ENCODE results near the gene GJA3. TPM values are rescaled to one million over a fixed set of nuclear protein-coding genes. Genes with fewer than 3 reads are reported as not detected.

Gene GJA3
- total RNA-seq, 1 donor from 2014 or later, result 0.60 TPM

DNA sequence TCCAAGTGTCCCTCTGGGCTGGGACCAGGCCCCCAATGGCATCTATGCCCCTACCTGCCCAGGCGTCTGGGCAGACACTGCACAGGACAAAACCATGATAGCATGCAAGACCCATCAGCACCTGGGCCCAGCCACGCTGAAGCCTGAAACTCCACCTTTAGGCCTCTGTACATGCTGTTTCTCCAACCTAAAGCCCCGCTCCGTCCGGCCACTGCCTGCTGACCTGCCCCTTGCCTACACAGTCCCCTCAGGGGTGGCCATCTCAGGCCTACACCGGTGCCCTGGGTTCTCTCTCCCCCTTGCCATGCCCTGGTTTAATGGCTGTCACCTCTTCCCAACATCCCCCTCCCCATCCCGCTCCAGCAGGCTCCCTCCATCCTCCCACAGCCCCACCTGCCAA is 15.3 kb downstream of the GJA3 start:
- Mint-ChIP-seq H3K36me3 (no peaks in the 10 kb centered on the region), H3K4me1 (ENCODE audit: unreplicated experiment) (peaks cover 11% of the 10 kb centered on the region), H3K9me3 (no peaks in the 10 kb centered on the region), H3K4me3 (no peak overlapping the region), H3K27ac (no peak overlapping the region), H3K27me3 (peaks cover 42% of the 10 kb centered on the region)
- TF ChIP-seq, protein P1, sequence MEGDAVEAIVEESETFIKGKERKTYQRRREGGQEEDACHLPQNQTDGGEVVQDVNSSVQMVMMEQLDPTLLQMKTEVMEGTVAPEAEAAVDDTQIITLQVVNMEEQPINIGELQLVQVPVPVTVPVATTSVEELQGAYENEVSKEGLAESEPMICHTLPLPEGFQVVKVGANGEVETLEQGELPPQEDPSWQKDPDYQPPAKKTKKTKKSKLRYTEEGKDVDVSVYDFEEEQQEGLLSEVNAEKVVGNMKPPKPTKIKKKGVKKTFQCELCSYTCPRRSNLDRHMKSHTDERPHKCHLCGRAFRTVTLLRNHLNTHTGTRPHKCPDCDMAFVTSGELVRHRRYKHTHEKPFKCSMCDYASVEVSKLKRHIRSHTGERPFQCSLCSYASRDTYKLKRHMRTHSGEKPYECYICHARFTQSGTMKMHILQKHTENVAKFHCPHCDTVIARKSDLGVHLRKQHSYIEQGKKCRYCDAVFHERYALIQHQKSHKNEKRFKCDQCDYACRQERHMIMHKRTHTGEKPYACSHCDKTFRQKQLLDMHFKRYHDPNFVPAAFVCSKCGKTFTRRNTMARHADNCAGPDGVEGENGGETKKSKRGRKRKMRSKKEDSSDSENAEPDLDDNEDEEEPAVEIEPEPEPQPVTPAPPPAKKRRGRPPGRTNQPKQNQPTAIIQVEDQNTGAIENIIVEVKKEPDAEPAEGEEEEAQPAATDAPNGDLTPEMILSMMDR (conservative IDR thresholded peaks at IDR 0.05), result no peak
- peak; percentile 36 for DNase-seq (ENCODE audit: extremely low spot score, unreplicated experiment)

DNA sequence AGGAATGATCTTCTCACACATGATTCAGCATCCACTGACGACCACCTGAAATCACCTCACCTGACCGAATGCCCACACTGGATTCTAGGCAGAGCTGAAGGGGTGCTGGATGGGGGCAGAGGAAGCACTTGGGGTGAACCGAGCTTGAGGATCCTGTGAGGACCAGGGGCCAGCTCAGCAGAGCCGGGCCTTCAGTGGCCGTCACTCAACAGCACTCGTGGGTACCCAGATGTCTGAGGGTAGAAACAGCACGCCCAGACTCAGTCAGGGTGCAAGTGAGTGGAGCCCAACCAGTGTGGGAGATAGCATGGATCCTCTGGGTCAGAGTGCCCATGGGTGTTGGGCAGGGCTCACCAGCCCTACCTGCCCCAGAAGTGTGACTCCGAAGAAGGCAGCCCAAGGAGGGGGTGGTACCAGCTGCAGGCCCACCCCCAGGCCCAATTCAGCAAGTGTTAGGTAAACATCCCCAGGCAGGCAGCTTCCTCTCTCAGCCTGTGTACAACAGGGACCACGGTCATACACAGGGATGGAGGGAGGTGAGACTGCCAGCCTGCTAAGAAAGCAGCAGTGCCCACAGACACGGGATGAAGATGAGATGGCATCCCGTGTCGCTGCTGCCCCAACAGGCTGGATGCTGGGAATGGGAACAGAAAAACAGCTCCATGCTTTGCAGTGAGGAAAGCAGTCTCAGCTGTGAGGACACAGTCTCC is 16.6 kb downstream of the GJA3 start:
- Mint-ChIP-seq H3K27me3 (peaks cover 34% of the 10 kb centered on the region), H3K4me3 (no peak overlapping the region), H3K4me1 (ENCODE audit: unreplicated experiment) (peaks cover 11% of the 10 kb centered on the region), H3K27ac (no peak overlapping the region), H3K9me3 (no peaks in the 10 kb centered on the region), H3K36me3 (no peaks in the 10 kb centered on the region)
- TF ChIP-seq, protein P1 (conservative IDR thresholded peaks at IDR 0.05), result no peak
- peak; percentile 43 for DNase-seq (ENCODE audit: extremely low spot score, unreplicated experiment)

DNA sequence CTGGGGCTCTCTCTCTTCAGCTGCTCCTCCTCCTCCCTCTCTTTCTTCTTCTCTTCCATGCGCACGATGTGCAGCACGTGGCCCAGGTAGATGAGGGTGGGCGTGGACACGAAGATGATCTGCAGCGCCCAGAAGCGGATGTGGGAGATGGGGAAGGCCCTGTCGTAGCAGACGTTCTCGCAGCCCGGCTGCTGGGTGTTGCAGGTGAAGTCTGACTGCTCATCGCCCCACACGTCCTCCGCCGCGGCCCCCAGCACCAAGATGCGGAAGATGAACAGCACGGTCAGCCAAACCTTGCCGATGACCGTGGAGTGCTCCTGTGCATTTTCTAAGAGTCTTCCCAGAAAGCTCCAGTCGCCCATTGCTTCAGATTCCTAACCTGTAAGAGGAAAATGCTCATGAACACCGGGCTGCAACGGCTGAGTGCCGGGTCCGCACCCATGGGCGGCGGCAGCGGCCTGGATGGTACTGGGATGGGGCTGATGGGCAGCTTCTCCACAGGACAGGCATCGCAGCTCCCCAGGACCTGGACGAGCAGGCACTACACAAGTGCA is 17.8 kb downstream of the GJA3 start:
- DNase-seq (ENCODE audit: extremely low spot score, unreplicated experiment), result peak; percentile 52
- H3K27me3 Mint-ChIP-seq, result peaks cover 36% of the 10 kb centered on the region
- H3K27ac Mint-ChIP-seq, result no peak overlapping the region
- H3K4me1 Mint-ChIP-seq (ENCODE audit: unreplicated experiment), result peaks cover 11% of the 10 kb centered on the region
- no peaks in the 10 kb centered on the region for H3K9me3 Mint-ChIP-seq
- H3K4me3 Mint-ChIP-seq, result no peak overlapping the region
- no peaks in the 10 kb centered on the region for H3K36me3 Mint-ChIP-seq
- TF ChIP-seq, protein P1 (conservative IDR thresholded peaks at IDR 0.05), result no peak

DNA sequence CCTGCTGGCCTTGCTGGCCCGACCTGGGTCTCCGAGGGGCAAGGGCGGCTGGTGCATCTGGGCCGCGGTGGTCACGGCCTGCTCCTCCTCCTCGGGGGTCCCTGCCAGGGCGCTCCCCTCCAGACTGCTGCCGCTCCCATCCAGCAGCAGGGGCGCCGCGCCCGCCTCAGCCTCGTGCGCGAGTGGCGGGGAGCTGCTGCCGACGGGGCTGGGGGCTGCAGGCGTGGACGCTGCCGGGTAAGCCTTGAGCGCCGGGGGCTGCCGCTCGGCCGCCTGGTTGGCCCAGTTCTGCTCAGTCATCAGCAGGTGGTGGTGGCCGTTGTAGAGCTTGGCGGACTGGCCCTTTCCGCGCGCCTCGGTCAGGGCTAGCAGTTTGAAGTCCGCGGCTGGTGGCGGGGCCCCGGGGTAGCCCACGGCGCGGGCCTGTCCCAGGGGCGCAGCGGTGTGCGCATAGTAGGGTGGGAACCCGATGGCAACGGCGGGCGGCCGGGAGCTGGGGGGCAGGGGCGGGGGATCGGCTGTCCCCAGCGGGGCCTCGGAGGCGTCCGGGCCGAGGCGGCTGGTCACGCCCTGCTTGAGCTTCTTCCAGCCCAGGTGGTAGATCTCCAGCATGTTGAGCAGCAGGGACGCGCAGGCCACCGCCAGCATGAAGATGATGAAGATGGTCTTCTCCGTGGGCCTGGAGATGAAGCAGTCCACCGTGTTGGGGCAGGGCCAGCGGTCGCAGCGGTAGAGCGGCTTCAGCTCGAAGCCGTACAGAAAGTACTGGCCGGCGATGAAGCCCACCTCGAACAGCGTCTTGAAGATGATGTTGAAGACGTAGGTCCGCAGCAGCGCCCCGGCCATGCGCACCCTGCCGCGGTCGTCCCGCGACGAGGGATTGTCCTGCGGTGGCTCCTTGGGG is 18.6 kb downstream of the GJA3 start:
- Mint-ChIP-seq H3K4me3 (no peak overlapping the region), H3K4me1 (ENCODE audit: unreplicated experiment) (peaks cover 10% of the 10 kb centered on the region), H3K27ac (no peak overlapping the region), H3K9me3 (no peaks in the 10 kb centered on the region), H3K36me3 (no peaks in the 10 kb centered on the region), H3K27me3 (peaks cover 39% of the 10 kb centered on the region)
- TF ChIP-seq, protein P1 (conservative IDR thresholded peaks at IDR 0.05), result no peak
- peak; percentile 67 for DNase-seq (ENCODE audit: extremely low spot score, unreplicated experiment)

DNA sequence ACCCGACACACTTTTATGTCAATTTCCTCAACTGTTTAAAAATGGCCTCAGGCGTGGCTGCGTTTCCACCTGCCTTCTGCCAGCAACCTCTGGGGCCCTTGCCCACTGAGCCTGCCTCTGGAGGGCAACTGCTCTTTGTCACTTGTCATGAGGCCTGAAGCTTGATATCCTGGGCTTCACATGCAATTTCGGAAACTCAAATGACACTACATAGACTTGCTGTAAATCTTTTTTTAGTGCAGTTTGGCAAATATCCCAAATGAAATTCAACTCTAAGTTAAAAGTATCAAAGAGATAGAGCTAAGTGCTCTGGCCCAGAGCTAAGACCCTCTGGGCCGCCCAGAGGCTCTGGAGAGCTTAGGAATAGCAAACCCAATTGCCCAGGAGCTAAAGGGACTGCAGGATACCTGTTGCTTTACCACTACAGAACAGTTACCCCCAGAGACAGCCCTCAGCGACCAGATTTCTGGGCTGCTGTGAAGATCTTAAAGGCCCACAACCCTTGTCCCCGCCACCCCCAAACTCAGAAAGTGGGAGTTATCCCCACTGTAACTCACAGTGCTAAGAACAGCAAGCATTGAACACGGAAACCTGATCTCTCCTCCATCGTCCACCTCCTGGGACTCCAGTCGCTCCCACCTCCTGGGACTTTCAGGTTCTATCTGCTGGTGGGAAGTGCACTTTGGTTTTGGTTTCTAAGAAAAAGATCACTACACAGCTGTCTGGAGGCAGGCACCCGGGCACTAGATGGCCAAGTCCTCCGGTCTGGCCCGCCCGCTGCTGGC is 19.4 kb downstream of the GJA3 start:
- Mint-ChIP-seq H3K36me3 (no peaks in the 10 kb centered on the region), H3K4me3 (no peak overlapping the region), H3K27ac (no peak overlapping the region), H3K27me3 (peaks cover 39% of the 10 kb centered on the region), H3K4me1 (ENCODE audit: unreplicated experiment) (peaks cover 6% of the 10 kb centered on the region), H3K9me3 (no peaks in the 10 kb centered on the region)
- DNase-seq (ENCODE audit: extremely low spot score, unreplicated experiment), result peak; percentile 34
- TF ChIP-seq, protein P1 (conservative IDR thresholded peaks at IDR 0.05), result no peak

Measured in type B pancreatic cell (in vitro differentiated cells).